KG1 (cell line): ENCODE measurements around the gene LDLRAD3.

Experiments used
- DNase-seq: peaks from one replicate; lab custom pipeline; 2025; lab: John Stamatoyannopoulos, UW

Gene LDLRAD3

GRCh38 chr11:35962369-35963138 is 18.7 kb downstream of the LDLRAD3 start:
- no peak for DNase-seq

GRCh38 chr11:35963911-35964310 is 20.0 kb downstream of the LDLRAD3 start:
- DNase-seq: no peak

GRCh38 chr11:35964841-35965240 is 21.0 kb downstream of the LDLRAD3 start:
- DNase-seq: no peak

GRCh38 chr11:35967042-35967441 is 23.2 kb downstream of the LDLRAD3 start:
- no peak for DNase-seq

GRCh38 chr11:35968386-35969088 is 24.7 kb downstream of the LDLRAD3 start:
- no peak for DNase-seq

- no peak for DNase-seq
Measured at GRCh38 chr11:35969089-35970042, 25.5 kb downstream of the LDLRAD3 start.

GRCh38 chr11:35970445-35970844 is 26.6 kb downstream of the LDLRAD3 start:
- DNase-seq: no peak

- DNase-seq: no peak
Measured at GRCh38 chr11:35971841-35972422, 28.1 kb downstream of the LDLRAD3 start.

GRCh38 chr11:35974882-35975589 is 31.2 kb downstream of the LDLRAD3 start:
- DNase-seq: no peak

- DNase-seq: no peak
Measured at GRCh38 chr11:35976434-35976833, 32.6 kb downstream of the LDLRAD3 start.

- no peak for DNase-seq
Measured at GRCh38 chr11:35978183-35978582, 34.3 kb downstream of the LDLRAD3 start.

- DNase-seq: no peak
Measured at GRCh38 chr11:35978891-35979290, 35.0 kb downstream of the LDLRAD3 start.

GRCh38 chr11:35980686-35981390 is 37.0 kb downstream of the LDLRAD3 start:
- no peak for DNase-seq

- no peak for DNase-seq
Measured at GRCh38 chr11:35981581-35981980, 37.7 kb downstream of the LDLRAD3 start.

GRCh38 chr11:35982061-35982460 is 38.2 kb downstream of the LDLRAD3 start:
- DNase-seq: no peak

GRCh38 chr11:35983981-35984380 is 40.1 kb downstream of the LDLRAD3 start:
- DNase-seq: no peak

- DNase-seq: no peak
Measured at GRCh38 chr11:35986947-35987346, 43.1 kb downstream of the LDLRAD3 start.

- DNase-seq: no peak
Measured at GRCh38 chr11:35990170-35990569, 46.3 kb downstream of the LDLRAD3 start.

- no peak for DNase-seq
Measured at GRCh38 chr11:35990816-35991215, 47.0 kb downstream of the LDLRAD3 start.

- DNase-seq: no peak
Measured at GRCh38 chr11:35992548-35992947, 48.7 kb downstream of the LDLRAD3 start.

GRCh38 chr11:35994421-35994820 is 50.6 kb downstream of the LDLRAD3 start:
- no peak for DNase-seq
